GM12875 (cell line): ENCODE measurements around the gene PRPF19.

Experiments used
- H3K4me3 ChIP-seq: one replicate; pipeline ENCODE4 v1.5.1; 2011; ENCODE audit warnings: low read depth, low read length, control low read depth
- CTCF ChIP-seq: IDR thresholded peaks from 2 replicates; pipeline ENCODE4 v1.5.1; 2011; ENCODE audit warnings: low read depth, mild to moderate bottlenecking, control low read depth, inconsistent platforms, low read length, moderate library complexity, borderline replicate concordance; ENCODE audit not compliant: insufficient read depth

PRPF19 gene

DNA sequence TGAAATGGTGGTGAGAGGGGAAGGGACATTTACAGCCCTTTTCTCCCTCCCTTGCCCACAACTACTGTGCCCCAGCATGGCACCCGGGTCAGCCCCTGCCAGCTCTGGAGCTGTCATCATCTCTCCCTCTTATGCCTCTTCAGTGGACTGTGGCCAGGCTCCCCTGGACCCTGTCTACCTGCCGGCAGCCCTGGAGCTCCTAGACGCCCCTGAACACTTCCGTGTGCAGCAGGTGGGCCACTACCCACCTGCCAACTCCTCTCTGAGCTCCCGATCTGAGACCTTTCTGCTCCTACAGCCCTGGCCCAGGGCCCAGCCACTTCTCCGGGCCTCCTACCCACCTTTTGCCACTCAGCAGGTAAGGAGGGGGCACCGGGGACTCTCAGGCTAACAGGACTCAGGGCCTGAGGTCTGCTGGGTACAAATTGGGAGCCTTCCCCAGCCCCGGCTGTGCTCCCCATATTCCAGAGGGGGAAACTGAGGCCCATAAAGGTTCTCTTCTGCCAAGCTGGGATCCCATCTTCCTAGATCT, 20.7 kb upstream of the PRPF19 start:
- no peak for TF ChIP-seq CTCF
- no peak overlapping the region for H3K4me3 ChIP-seq

DNA sequence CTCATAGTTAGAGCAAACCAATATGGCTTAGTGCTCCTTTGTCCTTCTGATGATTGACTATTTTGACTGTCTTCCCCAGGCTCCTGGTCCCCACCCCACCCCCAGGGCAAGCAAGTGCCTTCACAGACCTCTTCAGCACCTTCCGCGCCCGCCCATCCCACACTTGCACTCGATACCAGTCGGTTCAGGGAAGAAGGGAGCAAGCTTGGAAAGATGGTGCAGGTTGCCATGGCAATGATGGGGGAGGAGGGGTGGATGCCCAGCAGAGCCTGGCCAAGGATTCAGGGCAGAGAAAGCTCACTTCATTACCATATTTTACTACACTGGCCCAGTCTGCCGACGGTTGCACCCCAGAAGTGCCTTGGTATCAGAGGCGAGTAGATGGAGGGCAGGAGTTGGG, 20.1 kb upstream of the PRPF19 start:
- no peak overlapping the region for H3K4me3 ChIP-seq
- TF ChIP-seq CTCF: no peak

- no peak for TF ChIP-seq CTCF
- no peak overlapping the region for H3K4me3 ChIP-seq
These were observed 19.5 kb upstream of the PRPF19 start for GRCh38 chr11:60925868-60926267.

- no peak for TF ChIP-seq CTCF
- peak overlapping the region; percentile 60 for H3K4me3 ChIP-seq
These were observed 18.8 kb upstream of the PRPF19 start for GRCh38 chr11:60924906-60925853.

- H3K4me3 ChIP-seq: peak within 1 kb of the TSS; percentile 60
- TF ChIP-seq CTCF: no peak
These were observed 17.9 kb upstream of the PRPF19 start, which contains the start of gene TMEM132A for GRCh38 chr11:60924110-60924905. Gene TMEM132A (plus strand): TSS chr11:60924460. CDS start chr11:60924634, 174 bp downstream.

- peak overlapping the region; percentile 60 for H3K4me3 ChIP-seq
- no peak for TF ChIP-seq CTCF
These were observed 17.4 kb upstream of the PRPF19 start for GRCh38 chr11:60923800-60924109.
